ENCODE results near the gene SYNE2.
A peak's percentile ranks its signal among the peaks of the same experiment; 100 is the strongest.
"Not testable (repeated sequence)": the region's sequence is repeated elsewhere in the genome, so short reads cannot be mapped to it uniquely, and the experiment has no call there.

Gene SYNE2

GRCh38 chr14:64089920-64090319 lies 237.1 kb downstream of the SYNE2 start:
- no peak for DNase-seq

- no peak for DNase-seq
Measured at GRCh38 chr14:64091217-64091616, 238.4 kb downstream of the SYNE2 start.

GRCh38 chr14:64092338-64092737 lies 239.5 kb downstream of the SYNE2 start:
- no peak for DNase-seq

GRCh38 chr14:64092940-64093339 lies 240.1 kb downstream of the SYNE2 start:
- DNase-seq = peak; percentile 66

DNA sequence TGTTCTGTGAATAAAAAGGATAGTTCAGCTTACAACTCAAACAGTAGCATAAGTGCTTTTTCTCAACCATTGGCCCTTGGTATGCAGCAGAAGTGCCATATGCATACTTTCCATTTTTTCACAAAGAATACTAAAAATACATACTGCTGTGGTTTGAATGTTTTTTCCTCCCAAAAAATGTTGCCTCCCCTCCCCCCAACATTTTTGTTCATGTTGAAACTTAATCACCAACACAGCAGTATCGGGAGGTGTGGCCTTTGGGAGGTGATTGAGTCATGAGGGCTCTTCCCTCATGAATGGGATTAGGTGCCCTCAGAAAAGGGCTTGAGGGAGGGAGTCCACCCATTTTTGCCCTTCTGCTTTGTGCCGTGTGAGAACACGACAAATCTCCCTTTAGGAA lies 242.8 kb downstream of the SYNE2 start:
- DNase-seq = no peak

- no peak for DNase-seq
Measured at GRCh38 chr14:64098120-64098519, 245.3 kb downstream of the SYNE2 start.

- no peak for DNase-seq
Measured at GRCh38 chr14:64107438-64107837, 254.6 kb downstream of the SYNE2 start.

DNA sequence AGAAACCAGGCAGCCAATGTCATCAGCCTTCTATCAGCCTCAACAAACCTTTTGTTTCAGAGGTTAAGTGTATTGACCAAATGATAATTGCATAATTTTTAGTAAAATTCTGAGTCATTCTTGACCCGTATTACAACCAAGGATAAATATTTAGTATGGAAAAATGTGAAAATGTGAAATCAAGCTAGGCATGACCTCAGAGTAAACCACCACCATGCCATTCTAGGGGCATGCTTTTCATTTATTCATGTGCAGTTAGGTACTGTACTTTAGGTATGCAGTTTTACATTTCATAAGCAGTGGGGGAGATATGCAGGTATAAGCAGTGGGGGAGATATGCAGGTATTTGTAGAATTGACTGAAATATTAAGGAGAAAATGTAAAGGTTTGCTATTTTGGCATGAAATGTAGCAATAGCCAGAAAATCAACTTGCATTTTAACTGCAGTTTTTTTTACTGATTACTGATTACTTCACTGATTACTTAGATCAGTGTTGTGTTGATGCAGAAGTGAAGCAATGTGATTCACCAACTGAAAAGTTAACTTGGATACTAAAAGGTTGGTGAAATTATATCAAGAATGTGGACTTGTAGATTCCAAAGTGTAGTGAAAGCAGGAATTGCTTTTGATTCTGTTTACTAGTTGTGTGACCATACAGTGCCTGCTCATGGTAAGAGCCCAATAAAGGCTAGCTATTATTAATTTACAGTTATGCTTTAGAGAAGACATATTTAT lies 257.2 kb downstream of the SYNE2 start:
- no peak for DNase-seq

GRCh38 chr14:64110802-64111201 lies 258.0 kb downstream of the SYNE2 start:
- DNase-seq = no peak

GRCh38 chr14:64112867-64113678 lies 260.3 kb downstream of the SYNE2 start:
- peak; percentile 42 for DNase-seq

DNA sequence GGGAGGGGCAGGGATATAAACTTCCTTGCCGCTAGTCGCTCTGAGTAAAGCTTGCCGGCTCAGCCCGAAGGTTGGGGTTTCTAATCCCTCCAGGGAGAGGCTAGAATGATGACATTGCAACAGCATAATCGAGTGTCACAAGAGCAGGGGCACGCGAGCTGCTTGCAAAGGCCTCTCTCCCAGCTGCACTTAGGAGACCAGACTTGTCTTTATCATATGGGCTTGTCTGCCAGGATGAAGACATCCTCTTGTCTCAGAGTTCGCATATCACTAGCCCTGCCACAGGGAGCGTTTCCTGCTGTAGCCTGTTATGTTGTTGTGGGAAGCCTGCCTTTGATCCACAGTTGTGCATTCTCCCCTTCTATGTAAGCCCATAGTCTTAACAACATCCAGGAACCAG lies 261.4 kb downstream of the SYNE2 start:
- no peak for DNase-seq

DNA sequence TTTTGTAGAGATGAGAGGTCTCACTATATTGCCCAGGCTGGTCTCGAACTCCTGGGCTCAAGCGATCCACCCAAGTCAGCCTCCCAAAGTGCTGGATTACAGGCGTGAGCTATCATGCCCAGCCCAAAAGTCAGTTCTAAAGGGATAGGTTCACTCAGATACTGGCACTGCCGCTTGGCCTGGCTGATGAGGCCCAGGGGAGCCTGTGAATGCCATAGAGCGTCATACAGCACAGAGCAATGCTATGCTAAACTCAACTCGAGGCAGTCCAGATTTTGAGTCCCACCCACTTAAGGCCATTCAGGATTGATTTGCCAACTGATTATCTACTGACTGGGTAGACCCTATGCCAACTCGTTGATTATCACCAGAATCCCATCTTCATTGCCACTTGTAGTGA lies 262.0 kb downstream of the SYNE2 start:
- DNase-seq = no peak

- DNase-seq = no peak
Measured at GRCh38 chr14:64115401-64115800, 262.6 kb downstream of the SYNE2 start.

GRCh38 chr14:64117671-64118402 lies 265.0 kb downstream of the SYNE2 start:
- no peak for DNase-seq

DNA sequence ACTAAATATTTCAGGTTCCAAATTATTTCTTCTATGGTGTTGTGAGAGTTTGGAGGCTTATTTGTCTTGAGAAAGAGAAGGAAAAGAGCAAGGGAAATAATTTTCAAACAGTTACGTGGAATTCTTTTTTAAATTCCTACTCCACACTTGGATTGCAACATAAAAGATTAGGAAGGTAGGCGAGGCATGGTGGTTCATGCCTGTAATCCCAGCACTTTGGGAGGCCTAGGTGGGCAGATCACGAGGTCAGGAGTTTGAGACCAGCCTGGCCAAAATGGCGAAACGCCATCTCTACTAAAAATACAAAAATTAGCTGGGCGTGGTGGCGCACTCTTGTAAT lies 265.6 kb downstream of the SYNE2 start:
- DNase-seq = not testable (repeated sequence)

GRCh38 chr14:64118892-64119291 lies 266.1 kb downstream of the SYNE2 start:
- no peak for DNase-seq

GRCh38 chr14:64119500-64119899 lies 266.7 kb downstream of the SYNE2 start:
- no peak for DNase-seq

GRCh38 chr14:64119980-64120379 lies 267.2 kb downstream of the SYNE2 start:
- no peak for DNase-seq

DNA sequence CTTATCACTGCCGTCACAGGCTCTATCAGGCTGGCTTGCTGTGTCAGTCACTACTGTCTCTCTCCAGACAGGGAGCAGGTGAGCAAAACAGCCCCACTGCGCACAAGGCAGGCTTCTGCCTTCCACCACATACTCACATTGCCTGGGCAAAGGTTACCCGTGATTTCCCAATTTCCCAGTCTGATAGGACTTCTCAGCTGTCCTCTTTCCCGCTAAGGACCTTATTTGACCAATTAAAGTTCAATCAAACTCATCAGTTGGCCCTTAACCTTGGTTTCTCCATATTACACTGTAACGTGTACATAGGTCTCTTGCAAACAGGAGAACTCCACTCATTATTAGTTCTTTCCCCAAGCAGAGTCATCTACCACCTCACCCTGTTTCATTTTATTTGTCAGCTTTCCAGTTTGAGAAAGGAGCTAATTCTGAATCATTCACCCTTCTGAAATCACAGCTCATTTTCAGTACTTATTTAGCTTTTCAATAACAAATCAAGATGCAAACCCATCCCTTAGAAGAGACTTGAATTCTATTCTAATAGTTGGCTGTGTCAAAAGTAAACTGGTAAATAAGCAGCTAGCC lies 270.5 kb downstream of the SYNE2 start:
- no peak for DNase-seq

DNA sequence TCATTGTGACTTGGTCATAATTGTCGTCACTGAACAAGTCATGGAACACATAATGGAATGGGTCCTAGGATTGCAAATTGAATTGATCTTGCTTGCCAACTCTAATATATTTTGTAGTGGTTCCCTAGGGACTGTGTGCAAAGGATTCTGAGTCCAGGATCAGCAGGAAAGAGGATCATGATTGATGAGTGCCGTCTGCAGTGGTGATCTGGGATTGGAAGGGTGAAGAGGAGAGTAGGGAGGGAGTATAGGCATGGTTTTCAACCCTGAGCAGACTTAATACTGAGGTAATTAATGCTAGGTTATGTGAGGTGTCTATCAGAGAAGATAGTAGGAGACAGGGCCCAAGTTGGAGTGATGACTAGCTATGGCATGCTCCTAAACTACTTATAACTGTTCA lies 272.5 kb downstream of the SYNE2 start:
- no peak for DNase-seq

- no peak for DNase-seq
Measured at GRCh38 chr14:64126548-64126947, 273.7 kb downstream of the SYNE2 start.

GRCh38 chr14:64137657-64138290 lies 285.0 kb downstream of the SYNE2 start:
- DNase-seq = no peak
